ENCODE measurements around the gene PGLYRP4. TPM values are rescaled to one million over a fixed set of nuclear protein-coding genes. Genes with fewer than 3 reads are reported as not detected.

PGLYRP4 gene
- total RNA-seq, 1 donor from 2014 or later = not detected

DNA sequence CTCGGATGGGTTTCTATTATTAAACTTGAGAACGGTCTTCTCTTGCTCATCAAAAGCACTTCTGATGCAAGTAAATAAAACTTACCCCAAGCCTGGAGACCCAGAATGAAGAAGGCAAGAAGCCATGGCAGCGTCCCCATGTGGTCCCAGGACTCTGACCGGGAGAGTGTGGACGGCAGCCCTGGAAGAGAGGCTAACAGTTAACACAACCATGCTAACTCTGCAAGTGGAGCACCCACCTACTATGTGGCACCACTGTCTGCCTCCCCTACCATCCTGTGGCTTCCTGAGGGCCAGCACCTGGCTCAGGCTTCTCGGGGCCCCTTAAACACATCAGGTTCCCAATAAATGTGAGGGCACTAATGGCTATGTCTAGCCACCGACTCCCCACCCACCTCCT is 38.1 kb downstream of the PGLYRP4 start:
- H3K36me3 Mint-ChIP-seq (ENCODE audit: low read depth) = no peaks in the 10 kb centered on the region
- H3K9me3 Mint-ChIP-seq = peaks cover 2% of the 10 kb centered on the region
- peaks cover 15% of the 10 kb centered on the region for H3K27me3 Mint-ChIP-seq (ENCODE audit: low read depth)
- DNase-seq (ENCODE audit: low read depth, low spot score) = no peak
- no peak overlapping the region for H3K27ac Mint-ChIP-seq (ENCODE audit: unreplicated experiment)
- TF ChIP-seq, protein P1, sequence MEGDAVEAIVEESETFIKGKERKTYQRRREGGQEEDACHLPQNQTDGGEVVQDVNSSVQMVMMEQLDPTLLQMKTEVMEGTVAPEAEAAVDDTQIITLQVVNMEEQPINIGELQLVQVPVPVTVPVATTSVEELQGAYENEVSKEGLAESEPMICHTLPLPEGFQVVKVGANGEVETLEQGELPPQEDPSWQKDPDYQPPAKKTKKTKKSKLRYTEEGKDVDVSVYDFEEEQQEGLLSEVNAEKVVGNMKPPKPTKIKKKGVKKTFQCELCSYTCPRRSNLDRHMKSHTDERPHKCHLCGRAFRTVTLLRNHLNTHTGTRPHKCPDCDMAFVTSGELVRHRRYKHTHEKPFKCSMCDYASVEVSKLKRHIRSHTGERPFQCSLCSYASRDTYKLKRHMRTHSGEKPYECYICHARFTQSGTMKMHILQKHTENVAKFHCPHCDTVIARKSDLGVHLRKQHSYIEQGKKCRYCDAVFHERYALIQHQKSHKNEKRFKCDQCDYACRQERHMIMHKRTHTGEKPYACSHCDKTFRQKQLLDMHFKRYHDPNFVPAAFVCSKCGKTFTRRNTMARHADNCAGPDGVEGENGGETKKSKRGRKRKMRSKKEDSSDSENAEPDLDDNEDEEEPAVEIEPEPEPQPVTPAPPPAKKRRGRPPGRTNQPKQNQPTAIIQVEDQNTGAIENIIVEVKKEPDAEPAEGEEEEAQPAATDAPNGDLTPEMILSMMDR (conservative IDR thresholded peaks at IDR 0.05) = no peak
- H3K4me1 Mint-ChIP-seq = no peaks in the 10 kb centered on the region
- no peak overlapping the region for H3K4me3 Mint-ChIP-seq

DNA sequence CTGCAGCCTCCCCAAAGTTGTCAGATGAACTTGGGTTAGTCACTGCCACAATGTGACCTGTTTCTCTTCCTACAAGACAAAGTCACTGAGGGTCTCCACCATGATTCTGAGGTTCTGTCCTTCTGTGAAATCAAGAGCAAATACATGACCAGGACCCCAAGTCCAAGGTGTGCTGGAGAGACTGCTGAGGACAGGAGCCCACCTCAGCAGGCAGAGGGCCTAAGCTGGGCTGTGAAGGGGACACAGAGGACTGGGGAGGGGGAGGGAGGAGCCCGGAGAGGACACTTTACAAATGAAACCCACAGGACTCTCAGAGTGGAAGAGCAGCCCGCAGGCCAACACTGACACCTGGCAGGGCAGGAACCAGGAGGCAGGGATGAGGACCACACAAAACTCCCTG is 39.2 kb downstream of the PGLYRP4 start:
- TF ChIP-seq, protein P1 (conservative IDR thresholded peaks at IDR 0.05) = no peak
- H3K27me3 Mint-ChIP-seq (ENCODE audit: low read depth) = peaks cover 19% of the 10 kb centered on the region
- no peak for DNase-seq (ENCODE audit: low read depth, low spot score)
- no peaks in the 10 kb centered on the region for H3K4me1 Mint-ChIP-seq
- no peaks in the 10 kb centered on the region for H3K36me3 Mint-ChIP-seq (ENCODE audit: low read depth)
- H3K9me3 Mint-ChIP-seq = no peaks in the 10 kb centered on the region
- H3K27ac Mint-ChIP-seq (ENCODE audit: unreplicated experiment) = no peak overlapping the region
- no peak overlapping the region for H3K4me3 Mint-ChIP-seq

DNA sequence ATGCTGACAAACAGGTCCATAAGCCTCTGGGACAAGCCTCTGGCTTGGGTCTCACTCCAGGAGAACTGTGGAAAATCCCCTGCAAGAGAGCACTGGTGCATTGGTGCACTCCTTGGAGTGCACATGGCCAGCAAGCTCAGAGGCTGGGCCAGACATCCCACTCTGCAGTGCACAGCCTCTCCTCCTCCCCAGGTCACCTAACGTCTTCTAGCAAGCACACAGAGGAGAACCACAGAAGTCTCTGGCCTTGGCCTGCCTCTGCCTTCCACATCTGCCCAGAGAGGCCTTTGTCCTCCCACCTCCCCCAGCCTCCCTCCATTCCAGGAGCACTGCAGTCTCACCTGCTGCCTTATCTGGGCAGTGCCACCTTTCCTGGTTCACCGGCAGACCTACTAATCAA is 40.1 kb downstream of the PGLYRP4 start:
- Mint-ChIP-seq H3K4me3 (no peak overlapping the region), H3K36me3 (ENCODE audit: low read depth) (no peaks in the 10 kb centered on the region), H3K9me3 (no peaks in the 10 kb centered on the region), H3K27me3 (ENCODE audit: low read depth) (peaks cover 25% of the 10 kb centered on the region), H3K4me1 (no peaks in the 10 kb centered on the region), H3K27ac (ENCODE audit: unreplicated experiment) (no peak overlapping the region)
- TF ChIP-seq, protein P1 (conservative IDR thresholded peaks at IDR 0.05) = no peak
- no peak for DNase-seq (ENCODE audit: low read depth, low spot score)

DNA sequence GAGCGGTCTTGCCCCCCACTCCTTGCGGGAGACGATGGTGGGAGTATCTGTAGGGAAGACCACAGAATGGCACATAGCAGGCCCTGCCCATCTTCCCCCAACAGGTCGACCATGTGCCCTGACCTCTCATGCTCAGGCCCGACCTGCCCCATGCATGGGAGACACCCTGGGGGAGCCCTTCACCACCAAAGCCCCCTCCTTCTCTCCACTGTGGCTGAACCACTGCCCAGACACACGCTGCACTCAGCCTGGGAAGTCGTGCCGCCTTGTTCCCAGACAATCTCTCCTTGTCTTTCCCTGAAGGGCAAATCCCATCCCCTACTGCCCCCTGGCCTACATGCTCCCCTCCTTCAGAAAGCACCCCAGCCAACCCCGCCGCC is 41.4 kb downstream of the PGLYRP4 start:
- Mint-ChIP-seq H3K4me3 (no peak overlapping the region), H3K27ac (ENCODE audit: unreplicated experiment) (no peak overlapping the region), H3K36me3 (ENCODE audit: low read depth) (no peaks in the 10 kb centered on the region), H3K27me3 (ENCODE audit: low read depth) (peaks cover 28% of the 10 kb centered on the region), H3K9me3 (no peaks in the 10 kb centered on the region), H3K4me1 (no peaks in the 10 kb centered on the region)
- no peak for DNase-seq (ENCODE audit: low read depth, low spot score)
- TF ChIP-seq, protein P1 (conservative IDR thresholded peaks at IDR 0.05) = no peak

DNA sequence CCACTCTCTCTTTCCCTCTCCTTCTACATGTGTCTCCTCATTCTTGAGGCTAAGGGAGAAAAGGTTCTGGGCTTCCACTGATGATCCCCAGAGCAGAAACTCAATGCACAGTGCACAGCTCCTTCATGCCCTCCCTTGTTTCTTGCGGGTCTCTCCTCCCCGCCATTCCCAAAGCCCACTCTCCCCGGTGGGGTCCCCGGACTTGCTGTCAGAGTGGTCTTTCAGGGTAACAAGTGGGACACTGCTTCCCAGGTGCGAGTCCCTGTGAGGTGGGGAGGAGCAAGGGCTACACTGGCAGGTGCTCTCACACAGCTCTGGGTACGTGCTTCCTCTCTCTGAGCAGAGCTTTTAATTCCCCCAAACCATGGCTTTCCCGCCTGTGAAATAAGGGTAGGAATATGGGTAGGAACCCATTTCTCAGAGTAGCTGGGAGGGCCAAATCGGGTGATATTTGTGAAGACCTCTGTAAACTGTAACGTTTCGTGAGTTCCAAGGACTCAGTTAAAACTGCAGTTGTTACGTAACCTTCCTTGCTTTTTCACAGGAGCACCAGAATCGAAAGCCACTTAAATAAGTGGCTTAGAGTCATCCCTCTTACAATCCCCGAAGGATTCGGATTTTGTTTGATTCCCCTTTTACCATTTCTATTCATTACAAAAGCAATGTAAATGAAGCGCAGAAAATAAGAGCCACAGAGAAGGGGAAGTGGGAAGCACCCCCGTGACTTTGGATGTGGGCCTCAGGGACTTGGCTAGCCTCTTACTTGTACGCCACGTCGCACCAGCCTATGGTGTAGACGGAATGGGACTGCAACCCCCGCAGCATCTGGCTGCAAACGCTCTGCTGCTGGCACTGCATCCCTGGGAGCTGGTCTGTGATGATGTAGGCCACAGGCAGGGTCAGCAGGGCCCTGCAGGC is 42.1 kb downstream of the PGLYRP4 start:
- no peaks in the 10 kb centered on the region for H3K4me1 Mint-ChIP-seq
- H3K4me3 Mint-ChIP-seq = no peak overlapping the region
- no peak for DNase-seq (ENCODE audit: low read depth, low spot score)
- H3K27ac Mint-ChIP-seq (ENCODE audit: unreplicated experiment) = no peak overlapping the region
- peaks cover 25% of the 10 kb centered on the region for H3K27me3 Mint-ChIP-seq (ENCODE audit: low read depth)
- TF ChIP-seq, protein P1 (conservative IDR thresholded peaks at IDR 0.05) = no peak
- H3K36me3 Mint-ChIP-seq (ENCODE audit: low read depth) = no peaks in the 10 kb centered on the region
- no peaks in the 10 kb centered on the region for H3K9me3 Mint-ChIP-seq
